SK-N-SH treated with all-trans-retinoic acid at 6 μM for 48 hours (cell line): ENCODE data around the gene CYTH4.

Experiments used
- ARNTL ChIP-seq: fragments of 450-650 bp; formaldehyde crosslinking; IDR thresholded peaks from 2 replicates; pipeline ENCODE4 v1.5.0; 2020; ENCODE audit warnings: low read depth, mild to moderate bottlenecking, moderate library complexity, borderline replicate concordance
- BACH2 ChIP-seq: fragments of 250-450 bp; sonication (Bioruptor Pico); IDR thresholded peaks from 2 replicates; pipeline ENCODE4 v1.9.0; 2021; ENCODE audit warnings: mild to moderate bottlenecking, borderline replicate concordance
- CSDC2 ChIP-seq: fragments of 250-450 bp; sonication (Bioruptor Pico); IDR thresholded peaks from 2 replicates; pipeline ENCODE4 v1.5.0; 2020; ENCODE audit warnings: mild to moderate bottlenecking, moderate library complexity
- PATZ1 ChIP-seq: fragments of 250-450 bp; sonication (Bioruptor Pico); IDR thresholded peaks from 2 replicates; pipeline ENCODE4 v1.8.0; 2020; ENCODE audit warnings: mild to moderate bottlenecking, moderate library complexity, borderline replicate concordance
- RARB ChIP-seq: fragments of 250-450 bp; sonication (Bioruptor Pico); IDR thresholded peaks from 2 replicates; pipeline ENCODE4 v1.8.0; 2021; ENCODE audit warnings: mild to moderate bottlenecking, moderate library complexity
- TOX ChIP-seq: fragments of 250-450 bp; sonication (Bioruptor Pico); IDR thresholded peaks from 2 replicates; pipeline ENCODE4 v1.8.0; 2021; ENCODE audit warnings: mild to moderate bottlenecking, moderate library complexity, borderline replicate concordance
- ZC3H10 ChIP-seq: fragments of 250-450 bp; sonication (Bioruptor Pico); IDR thresholded peaks from 2 replicates; pipeline ENCODE4 v1.5.1; 2021; ENCODE audit warnings: mild to moderate bottlenecking, moderate library complexity
- ZFP3 ChIP-seq: fragments of 250-450 bp; sonication (Bioruptor Pico); IDR thresholded peaks from 2 replicates; pipeline ENCODE4 v1.5.0; 2020; ENCODE audit warnings: mild to moderate bottlenecking, moderate library complexity
- ZFP30 ChIP-seq: fragments of 450-650 bp; formaldehyde crosslinking; IDR thresholded peaks from 2 replicates; pipeline ENCODE4 v1.5.0; 2022; ENCODE audit warnings: mild to moderate bottlenecking, moderate library complexity

- no peak for TF ChIP-seq TOX (CRISPR knock-in tag)
- TF ChIP-seq BACH2 (CRISPR knock-in tag) = no peak
- no peak for TF ChIP-seq PATZ1 (CRISPR knock-in tag)
- TF ChIP-seq ARNTL = no peak
- TF ChIP-seq CSDC2 (CRISPR knock-in tag) = no peak
- no peak for TF ChIP-seq ZC3H10 (CRISPR knock-in tag)
- no peak for TF ChIP-seq RARB (CRISPR knock-in tag)
- no peak for TF ChIP-seq ZFP3
- no peak for TF ChIP-seq ZFP30 (CRISPR knock-in tag)
Measured at GRCh38 chr22:37245740-37246139, 36.6 kb upstream of the CYTH4 start.
